ENCODE data around the gene BTRC.

GRCh38 chr10:101428036-101428435, 74.1 kb downstream of the BTRC start:
- no peak for TF ChIP-seq CTCF (IDR thresholded peaks at IDR 0.05)
- TF ChIP-seq POLR2A (IDR thresholded peaks at IDR 0.05), result no peak

Data from Peyer's patch (tissue), 4 donors.